T-cell (primary cell): ENCODE results near the gene CAPN9. TPM values are rescaled to one million over a fixed set of nuclear protein-coding genes. Genes with fewer than 3 reads are reported as not detected.

Experiments used
- ATAC-seq, 4 experiments: fragments of 200-7000 bp in 3 of 4; fragments of 150-1000 bp in 1 of 4; cut with Tn5 transposase; replicated peaks in 1 of 4; 1 replicate in 3 of 4; 2 replicates in 1 of 4; pipeline ENCODE4 v1.10.0; 2021; ENCODE audit warnings: moderate library complexity in 3 of 4, mild to moderate bottlenecking in 2 of 4, moderate number of reproducible peaks in 1 of 4
- CTCF ChIA-PET, 2 donors: fragments of 300-600 bp; sonication (Branson Sonifier 250); formaldehyde crosslinking; loops; one replicate each; lab custom pipeline; 2022; ENCODE audit warnings: antibody characterized with exemption in 2 of 2; lab: Charles Lee
- POLR2A ChIA-PET, 2 donors: fragments of 300-600 bp; sonication (Branson Sonifier 250); formaldehyde crosslinking; loops; one replicate each; lab custom pipeline; 2022; ENCODE audit warnings: antibody characterized with exemption in 2 of 2; lab: Charles Lee
- DNase-seq, 35 experiments: peaks; one replicate each; pipeline versions ENCODE4 v3.0.0 to v3.0.0-alpha.2; 2013 to 2023
- H3K27ac ChIP-seq: one replicate; pipeline ENCODE4 v1.5.1; 2013; ENCODE audit warnings: low read length
- H3K27me3 ChIP-seq, 2 experiments: replicated peaks in 1 of 2; 1 replicate in 1 of 2; 2 replicates in 1 of 2; pipeline versions ENCODE4 v1.6.1 to v1.7.0; 2013; ENCODE audit warnings: low read length in 1 of 2, mixed read lengths in 1 of 2; ENCODE audit not compliant: control insufficient read depth in 2 of 2, insufficient read depth in 2 of 2; ENCODE audit errors: extremely low read depth in 1 of 2
- H3K36me3 ChIP-seq, 2 donors: 1 replicate in 1 of 2; 2 replicates in 1 of 2; pipeline versions ENCODE4 v1.6.1 to v1.7.0; 2013; ENCODE audit warnings: low read length in 1 of 2; ENCODE audit not compliant: control insufficient read depth in 2 of 2, insufficient read depth in 1 of 2; ENCODE audit errors: extremely low read depth in 1 of 2
- H3K4me1 ChIP-seq, 2 experiments: 1 replicate in 1 of 2; 2 replicates in 1 of 2; pipeline versions ENCODE4 v1.6.1 to v1.7.0; 2013; ENCODE audit warnings: low read length in 2 of 2, mixed read lengths in 1 of 2; ENCODE audit not compliant: insufficient read depth in 2 of 2, control insufficient read depth in 1 of 2; ENCODE audit errors: extremely low read depth in 1 of 2
- H3K4me3 ChIP-seq, 2 donors: 1 replicate in 1 of 2; 2 replicates in 1 of 2; pipeline versions ENCODE4 v1.5.1 to v1.7.0; 2013; ENCODE audit warnings: mild to moderate bottlenecking in 2 of 2, low read length in 1 of 2, moderate library complexity in 1 of 2; ENCODE audit not compliant: control insufficient read depth in 1 of 2; ENCODE audit errors: extremely low read depth in 1 of 2
- H3K9me3 ChIP-seq: 2 replicates; pipeline ENCODE4 v1.7.0; 2013
- H3K27ac Mint-ChIP-seq, 2 donors: one replicate each; pipeline ENCODE4 v1.8.0; 2020 to 2021; ENCODE audit warnings: mild to moderate bottlenecking in 2 of 2, mixed read lengths in 2 of 2
- H3K27me3 Mint-ChIP-seq, 2 donors: one replicate each; pipeline ENCODE4 v1.8.0; 2021 to 2022; ENCODE audit warnings: mixed read lengths in 2 of 2
- H3K36me3 Mint-ChIP-seq: one replicate; pipeline ENCODE4 v1.8.0; 2021; ENCODE audit warnings: mixed read lengths
- H3K4me1 Mint-ChIP-seq, 3 donors: one replicate each; pipeline ENCODE4 v1.8.0; 2020 to 2022; ENCODE audit warnings: mixed read lengths in 3 of 3, mild to moderate bottlenecking in 1 of 3
- H3K4me3 Mint-ChIP-seq, 3 donors: one replicate each; pipeline ENCODE4 v1.8.0; 2020 to 2022; ENCODE audit warnings: mild to moderate bottlenecking in 3 of 3, mixed read lengths in 3 of 3, moderate library complexity in 3 of 3
- H3K9me3 Mint-ChIP-seq, 3 donors: one replicate each; pipeline ENCODE4 v1.8.0; 2020 to 2022; ENCODE audit warnings: mixed read lengths in 3 of 3
- WGBS: methylation state at CpG from one replicate; pipeline ENCODE4 v1.1.5; 2013; ENCODE audit warnings: missing lambda C conversion rate; ENCODE audit not compliant: insufficient coverage; 5-methylcytosine and 5-hydroxymethylcytosine counted together
- total RNA-seq, 35 experiments: library from RNA in 6 of 35; stranded (reverse) in 6 of 35; fragments of 120-200 nt in 1 of 35; gene quantifications; one replicate each; pipeline versions ENCODE4 v1.2.1 to v1.2.4 and lab custom pipeline; 2013 to 2026

The CAPN9 gene
- total RNA-seq, 5 donors from 2014 or later (not counting 1 experiment from before 2014, with no cell fraction given) = not detected

- Mint-ChIP-seq H3K9me3 (no peaks in the 10 kb centered on the region), H3K4me1 (peaks cover 0 to 2% (median 0%) of the 10 kb centered on the region in 3 donors), H3K27ac (no peak overlapping the region), H3K27me3 (peaks cover 17 to 24% of the 10 kb centered on the region in 2 donors), H3K36me3 (no peaks in the 10 kb centered on the region), H3K4me3 (no peak overlapping the region)
- H3K27me3 ChIP-seq = peaks cover 0 to 11% of the 10 kb centered on the region in 2 experiments
- H3K9me3 ChIP-seq = no peaks in the 10 kb centered on the region
- ChIA-PET POLR2A (no interaction called here), CTCF (no interaction called here)
- WGBS = 100% methylated on average over 1 of the region's 8 CpGs
- H3K36me3 ChIP-seq = no peaks in the 10 kb centered on the region
- DNase-seq (no peak), ATAC-seq (no peak)
- no peak overlapping the region for H3K27ac ChIP-seq
- no peaks in the 10 kb centered on the region for H3K4me1 ChIP-seq
- H3K4me3 ChIP-seq = no peak overlapping the region
Measured at GRCh38 chr1:230710543-230710904, 36.7 kb upstream of the CAPN9 start.

- ChIA-PET POLR2A (no interaction called here), CTCF (no interaction called here)
- H3K4me1 Mint-ChIP-seq = peaks cover 0 to 2% (median 0%) of the 10 kb centered on the region in 3 donors
- H3K27ac ChIP-seq = no peak overlapping the region
- no peak for ATAC-seq
- H3K36me3 ChIP-seq = no peaks in the 10 kb centered on the region
- WGBS = 100% methylated on average over 1 of the region's 3 CpGs
- no peak overlapping the region for H3K4me3 Mint-ChIP-seq
- H3K27ac Mint-ChIP-seq = no peak overlapping the region
- no peaks in the 10 kb centered on the region for H3K9me3 Mint-ChIP-seq
- no peaks in the 10 kb centered on the region for H3K36me3 Mint-ChIP-seq
- H3K9me3 ChIP-seq = no peaks in the 10 kb centered on the region
- no peaks in the 10 kb centered on the region for H3K4me1 ChIP-seq
- no peak overlapping the region for H3K4me3 ChIP-seq
- H3K27me3 Mint-ChIP-seq = peaks cover 17 to 24% of the 10 kb centered on the region in 2 donors
- DNase-seq = no peak
- peaks cover 0 to 11% of the 10 kb centered on the region in 2 experiments for H3K27me3 ChIP-seq
Measured at GRCh38 chr1:230711245-230711644, 35.9 kb upstream of the CAPN9 start.

DNA sequence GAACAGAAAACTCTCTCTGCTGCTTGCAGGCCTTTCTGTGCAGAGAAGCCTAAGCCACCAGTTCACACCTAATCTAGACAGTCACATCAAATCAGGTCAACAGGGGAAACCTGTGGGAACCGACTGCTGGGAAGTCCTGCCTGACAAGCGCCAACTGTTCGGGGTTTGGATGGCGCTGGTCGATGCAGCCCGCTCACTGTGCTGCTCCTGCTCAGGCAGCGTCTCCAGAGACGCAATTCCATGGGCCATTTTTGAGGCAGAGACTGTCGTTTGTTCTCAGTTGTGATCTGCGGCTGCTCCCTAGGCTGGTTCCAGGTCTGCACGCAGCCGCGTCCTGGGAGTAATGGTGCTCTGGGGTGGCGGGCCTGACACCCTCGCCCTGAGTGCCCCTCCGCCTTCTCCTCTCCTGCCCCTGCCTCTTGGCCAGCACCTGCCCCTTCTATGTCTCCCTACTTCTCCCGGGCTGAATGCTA is 34.7 kb upstream of the CAPN9 start:
- POLR2A ChIA-PET = no interaction called here
- WGBS = 87% methylated on average over 14 of the region's 17 CpGs
- H3K4me3 Mint-ChIP-seq = no peak overlapping the region
- H3K27ac Mint-ChIP-seq = no peak overlapping the region
- DNase-seq (no peak), ATAC-seq (no peak)
- Histone ChIP-seq H3K27me3 (peaks cover 0 to 11% of the 10 kb centered on the region in 2 experiments), H3K9me3 (no peaks in the 10 kb centered on the region), H3K27ac (no peak overlapping the region), H3K4me1 (no peaks in the 10 kb centered on the region), H3K4me3 (no peak overlapping the region), H3K36me3 (no peaks in the 10 kb centered on the region)
- peaks cover 17 to 24% of the 10 kb centered on the region in 2 donors for H3K27me3 Mint-ChIP-seq
- no peaks in the 10 kb centered on the region for H3K36me3 Mint-ChIP-seq
- H3K4me1 Mint-ChIP-seq = peaks cover 0 to 2% (median 0%) of the 10 kb centered on the region in 3 donors
- H3K9me3 Mint-ChIP-seq = peaks cover 0 to 5% (median 4%) of the 10 kb centered on the region in 3 donors
- CTCF ChIA-PET = no interaction called here

GRCh38 chr1:230713138-230713537 is 34.0 kb upstream of the CAPN9 start:
- WGBS = 83% methylated on average over 7 of the region's 7 CpGs
- Mint-ChIP-seq H3K27me3 (peaks cover 15 to 21% of the 10 kb centered on the region in 2 donors), H3K27ac (no peak overlapping the region), H3K4me1 (no peaks in the 10 kb centered on the region), H3K36me3 (no peaks in the 10 kb centered on the region), H3K4me3 (no peak overlapping the region), H3K9me3 (peaks cover 0 to 5% (median 4%) of the 10 kb centered on the region in 3 donors)
- DNase-seq (no peak), ATAC-seq (no peak)
- Histone ChIP-seq H3K4me1 (no peaks in the 10 kb centered on the region), H3K36me3 (no peaks in the 10 kb centered on the region), H3K4me3 (no peak overlapping the region), H3K27ac (no peak overlapping the region), H3K27me3 (peaks cover 0 to 11% of the 10 kb centered on the region in 2 experiments), H3K9me3 (no peaks in the 10 kb centered on the region)
- CTCF ChIA-PET = no interaction called here
- POLR2A ChIA-PET = no interaction called here

DNA sequence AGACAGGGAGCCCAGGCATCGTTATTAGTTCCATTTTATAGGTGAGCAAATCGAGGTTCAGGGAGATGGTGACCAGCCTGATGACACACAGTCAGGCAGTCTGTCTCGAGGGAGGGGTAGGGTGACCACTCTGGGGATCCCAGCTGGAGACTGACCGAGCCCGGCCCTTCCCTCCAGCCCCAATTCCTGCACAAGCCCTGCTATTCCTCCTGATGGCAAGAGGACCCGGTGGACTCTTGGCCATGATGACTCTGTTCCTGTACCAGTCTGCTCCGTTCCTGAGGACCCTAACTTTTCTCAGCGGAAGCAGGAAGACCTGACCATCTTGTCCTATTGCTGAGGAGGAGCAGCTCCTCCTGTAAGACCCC is 33.7 kb upstream of the CAPN9 start:
- WGBS = 64% methylated on average over 5 of the region's 8 CpGs
- H3K4me1 ChIP-seq = no peaks in the 10 kb centered on the region
- CTCF ChIA-PET = no interaction called here
- H3K9me3 Mint-ChIP-seq = peaks cover 0 to 5% (median 4%) of the 10 kb centered on the region in 3 donors
- H3K9me3 ChIP-seq = no peaks in the 10 kb centered on the region
- DNase-seq (no peak), ATAC-seq (no peak)
- no peaks in the 10 kb centered on the region for H3K36me3 ChIP-seq
- no peak overlapping the region for H3K4me3 ChIP-seq
- peaks cover 0 to 11% of the 10 kb centered on the region in 2 experiments for H3K27me3 ChIP-seq
- H3K27me3 Mint-ChIP-seq = peaks cover 18 to 19% of the 10 kb centered on the region in 2 donors
- POLR2A ChIA-PET = no interaction called here
- H3K27ac Mint-ChIP-seq = no peak overlapping the region
- no peaks in the 10 kb centered on the region for H3K36me3 Mint-ChIP-seq
- H3K4me3 Mint-ChIP-seq = no peak overlapping the region
- no peaks in the 10 kb centered on the region for H3K4me1 Mint-ChIP-seq
- H3K27ac ChIP-seq = no peak overlapping the region

DNA sequence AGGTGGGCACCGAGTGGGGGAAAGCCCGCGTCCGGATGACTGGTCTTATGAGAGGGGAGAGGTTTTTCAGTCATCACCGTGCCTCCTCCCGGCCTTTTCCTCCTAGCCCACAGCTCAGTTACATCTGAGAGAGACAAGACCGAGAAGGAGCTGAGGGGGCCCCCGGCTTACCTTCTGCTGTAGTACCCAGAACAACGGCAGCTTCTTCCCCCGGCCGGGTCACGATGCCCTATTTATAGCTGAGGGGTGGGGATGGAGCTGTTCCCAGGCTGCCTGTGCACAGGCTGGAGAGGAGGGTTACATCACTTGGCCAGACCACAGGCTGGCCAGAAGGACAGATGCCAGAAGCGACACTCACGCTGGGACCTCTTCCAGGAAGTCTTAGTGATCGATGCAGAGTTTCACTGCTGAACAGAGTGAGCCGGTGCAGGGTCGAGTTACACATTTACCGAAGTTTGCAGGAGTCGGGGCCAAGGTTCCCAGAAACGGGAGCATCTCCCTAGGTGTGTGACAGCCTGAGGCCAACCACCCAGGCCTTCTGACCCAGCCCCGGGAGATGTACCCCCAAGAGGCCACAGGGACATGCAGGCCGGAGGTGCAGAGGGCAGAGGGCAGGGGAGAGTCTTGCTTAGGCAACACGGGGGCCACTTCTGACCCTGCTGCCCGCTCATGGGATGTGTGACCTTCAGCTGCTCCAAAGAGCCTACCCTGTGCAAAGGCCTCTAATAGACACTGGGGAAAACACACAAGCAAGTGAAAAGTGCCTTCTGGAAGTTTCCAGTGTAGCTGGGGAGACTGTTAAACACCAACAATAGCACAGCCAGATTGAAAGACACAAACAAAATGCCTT is 33.0 kb upstream of the CAPN9 start, which contains the start of gene AGT:
TSS of gene AGT (minus strand) at position 208 of the 850 bp plus-strand sequence. CDS start 3,299 bp downstream, outside the sequence.
- ChIA-PET CTCF (no interaction called here), POLR2A (no interaction called here)
- H3K27ac Mint-ChIP-seq = no peak within 1 kb of the TSS

More for the DNA sequence above, 33.0 kb upstream of the CAPN9 start, which contains the start of gene AGT:
- no peaks in the 10 kb centered on the region for H3K4me1 ChIP-seq
- peaks cover 14 to 16% of the 10 kb centered on the region in 2 donors for H3K27me3 Mint-ChIP-seq
- no peak within 1 kb of the TSS for H3K4me3 ChIP-seq
- H3K36me3 ChIP-seq = no peaks in the 10 kb centered on the region
- H3K9me3 Mint-ChIP-seq = peaks cover 0 to 5% (median 4%) of the 10 kb centered on the region in 3 donors
- H3K4me1 Mint-ChIP-seq = no peaks in the 10 kb centered on the region
- no peak within 1 kb of the TSS for H3K4me3 Mint-ChIP-seq
- H3K36me3 Mint-ChIP-seq = no peaks in the 10 kb centered on the region
- H3K27me3 ChIP-seq = peaks cover 0 to 9% of the 10 kb centered on the region in 2 experiments
- DNase-seq (no peak), ATAC-seq (no peak)
- 64% methylated on average over 17 of the region's 24 CpGs for WGBS
- H3K9me3 ChIP-seq = no peaks in the 10 kb centered on the region
- H3K27ac ChIP-seq = no peak within 1 kb of the TSS
